Measurements from ENCODE around the gene ATP7B. TPM values are rescaled to one million over a fixed set of nuclear protein-coding genes. Genes with fewer than 3 reads are reported as not detected.

The ATP7B gene
- total and polyA plus RNA-seq, 8 donors, result 2.0 to 6.0 (median 2.6) TPM

GRCh38 chr13:52029569-52029968 lies 18.3 kb upstream of the ATP7B start:
- no peak for TF ChIP-seq CTCF (IDR thresholded peaks at IDR 0.05)
- ATAC-seq, result no peak
- Histone ChIP-seq H3K9me3 (no peaks in the 10 kb centered on the region), H3K27ac (no peak overlapping the region), H3K4me3 (no peak overlapping the region), H3K36me3 (peaks cover 0 to 8% (median 0%) of the 10 kb centered on the region in 3 donors), H3K27me3 (no peaks in the 10 kb centered on the region), H3K4me1 (peaks cover 0 to 18% (median 12%) of the 10 kb centered on the region in 3 donors)
- no peak for FAIRE-seq
- intact Hi-C loops (cut with DNase I), result no loop called here
- 71 to 79% methylated on average over 4 of the region's 4 CpGs for WGBS, 2 donors
- peak in 1 of 6 donors; percentile 17 for DNase-seq

- Histone ChIP-seq H3K36me3 (peaks cover 0 to 16% (median 0%) of the 10 kb centered on the region in 3 donors), H3K4me3 (no peak overlapping the region), H3K27me3 (no peaks in the 10 kb centered on the region), H3K27ac (no peak overlapping the region), H3K9me3 (no peaks in the 10 kb centered on the region), H3K4me1 (peaks cover 0 to 18% (median 12%) of the 10 kb centered on the region in 3 donors)
- no peak for ATAC-seq
- 96 to 98% methylated on average over 1 of the region's 1 CpG for WGBS, 2 donors
- FAIRE-seq, result no peak
- DNase-seq, result no peak
- no peak for TF ChIP-seq CTCF (IDR thresholded peaks at IDR 0.05)
- intact Hi-C loops (cut with DNase I), result no loop called here
These were observed 16.6 kb upstream of the ATP7B start for GRCh38 chr13:52027832-52028231.

GRCh38 chr13:52026246-52026626 lies 15.0 kb upstream of the ATP7B start:
- 94 to 98% methylated on average over 3 of the region's 3 CpGs for WGBS, 2 donors
- ATAC-seq (peak in 2 of 4 donors; percentile 9 to 37), FAIRE-seq (no peak), DNase-seq (no peak)
- Histone ChIP-seq H3K9me3 (no peaks in the 10 kb centered on the region), H3K4me1 (peaks cover 0 to 18% (median 12%) of the 10 kb centered on the region in 3 donors), H3K4me3 (no peak overlapping the region), H3K27ac (no peak overlapping the region), H3K36me3 (peaks cover 0 to 18% (median 0%) of the 10 kb centered on the region in 3 donors), H3K27me3 (no peaks in the 10 kb centered on the region)
- intact Hi-C loops (cut with DNase I), result no loop called here
- TF ChIP-seq CTCF (IDR thresholded peaks at IDR 0.05), result no peak

- H3K9me3 ChIP-seq, result no peaks in the 10 kb centered on the region
- intact Hi-C loops (cut with DNase I), result no loop called here
- WGBS, 2 donors, result 87 to 91% methylated on average over 8 of the region's 8 CpGs
- no peak for FAIRE-seq
- no peak overlapping the region for H3K27ac ChIP-seq
- H3K27me3 ChIP-seq, result no peaks in the 10 kb centered on the region
- DNase-seq, result peak in 1 of 6 donors; percentile 14
- H3K4me3 ChIP-seq, result no peak overlapping the region
- H3K4me1 ChIP-seq, result peaks cover 0 to 18% (median 12%) of the 10 kb centered on the region in 3 donors
- peak; percentile 81 to 92 (median 85) for ATAC-seq
- no peak for TF ChIP-seq CTCF (IDR thresholded peaks at IDR 0.05)
- H3K36me3 ChIP-seq, result peaks cover 0 to 18% (median 0%) of the 10 kb centered on the region in 3 donors
These were observed 14.4 kb upstream of the ATP7B start for GRCh38 chr13:52025475-52026245.

DNA sequence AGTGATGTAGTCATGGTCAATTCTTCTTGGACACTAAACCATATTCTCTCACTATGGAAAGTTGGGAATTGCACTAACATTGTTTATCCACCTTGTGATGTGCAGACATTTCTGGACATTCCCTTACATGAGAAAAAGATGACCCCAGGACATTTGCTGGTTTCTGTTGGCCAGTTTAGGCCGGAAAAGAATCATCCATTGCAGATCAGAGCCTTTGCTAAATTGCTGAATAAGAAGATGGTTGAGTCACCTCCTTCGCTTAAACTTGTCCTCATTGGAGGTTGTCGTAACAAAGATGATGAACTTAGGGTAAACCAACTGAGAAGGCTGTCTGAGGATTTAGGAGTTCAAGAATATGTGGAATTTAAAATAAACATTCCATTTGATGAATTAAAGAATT lies 13.2 kb upstream of the ATP7B start, which contains the start of gene UTP14C:
Gene UTP14C, plus strand, starts transcription at position 211 of the 400 bp plus-strand sequence. CDS start 4,114 bp downstream, outside the sequence.
- no peaks in the 10 kb centered on the region for H3K9me3 ChIP-seq
- FAIRE-seq (no peak), DNase-seq (no peak), ATAC-seq (no peak)
- 96 to 100% methylated on average over 3 of the region's 3 CpGs for WGBS, 2 donors
- no peaks in the 10 kb centered on the region for H3K27me3 ChIP-seq
- H3K27ac ChIP-seq, result no peak within 1 kb of the TSS
- no peak within 1 kb of the TSS for H3K4me3 ChIP-seq
- H3K4me1 ChIP-seq, result peaks cover 0 to 18% (median 12%) of the 10 kb centered on the region in 3 donors
- intact Hi-C loops (cut with DNase I), result no loop called here
- H3K36me3 ChIP-seq, result peaks cover 0 to 18% (median 0%) of the 10 kb centered on the region in 3 donors
- no peak for TF ChIP-seq CTCF (IDR thresholded peaks at IDR 0.05)

All from pancreas (tissue), 10 donors.